Neural cell (in vitro differentiated cells): ENCODE measurements around the gene TRIM62.

ENCODE experiments used
- EP300 ChIP-seq: fragments of 450-650 bp; conservative IDR thresholded peaks from 2 replicates; pipeline ENCODE4 v1.6.1; 2014; ENCODE audit warnings: antibody characterized with exemption, mild to moderate bottlenecking, moderate library complexity; ENCODE audit not compliant: poor library complexity, severe bottlenecking
- EZH2 ChIP-seq: fragments of 200-600, 300-800 bp; shearing (Covaris generic), sonication (generic); IDR thresholded peaks from 2 replicates; pipeline ENCODE4 v1.6.1; 2014; ENCODE audit warnings: antibody characterized with exemption, low read length, borderline replicate concordance, mild to moderate bottlenecking; ENCODE audit not compliant: insufficient read depth, poor library complexity, severe bottlenecking
- POLR2AphosphoS5 ChIP-seq: IDR thresholded peaks from 2 replicates; pipeline ENCODE4 v1.6.1; 2012
- RAD21 ChIP-seq: fragments of 450-650 bp; conservative IDR thresholded peaks from 2 replicates; pipeline ENCODE4 v1.6.1; 2014; ENCODE audit warnings: antibody characterized with exemption, mild to moderate bottlenecking, moderate library complexity
- SMC3 ChIP-seq: fragments of 450-650 bp; conservative IDR thresholded peaks from 2 replicates; pipeline ENCODE4 v1.6.1; 2014; ENCODE audit warnings: antibody characterized with exemption, mild to moderate bottlenecking, moderate library complexity; ENCODE audit not compliant: poor library complexity
- TAF1 ChIP-seq: IDR thresholded peaks from 2 replicates; pipeline ENCODE4 v1.6.1; 2012; ENCODE audit warnings: low read depth
- TF ChIP-seq, protein P1 (sequence below): fragments of 450-650 bp; IDR thresholded peaks from 2 replicates; pipeline ENCODE4 v1.5.1; 2014; ENCODE audit warnings: antibody characterized with exemption, mild to moderate bottlenecking, moderate library complexity; ENCODE audit not compliant: poor library complexity, severe bottlenecking

- TF ChIP-seq SMC3, result no peak
- TF ChIP-seq, protein P1, sequence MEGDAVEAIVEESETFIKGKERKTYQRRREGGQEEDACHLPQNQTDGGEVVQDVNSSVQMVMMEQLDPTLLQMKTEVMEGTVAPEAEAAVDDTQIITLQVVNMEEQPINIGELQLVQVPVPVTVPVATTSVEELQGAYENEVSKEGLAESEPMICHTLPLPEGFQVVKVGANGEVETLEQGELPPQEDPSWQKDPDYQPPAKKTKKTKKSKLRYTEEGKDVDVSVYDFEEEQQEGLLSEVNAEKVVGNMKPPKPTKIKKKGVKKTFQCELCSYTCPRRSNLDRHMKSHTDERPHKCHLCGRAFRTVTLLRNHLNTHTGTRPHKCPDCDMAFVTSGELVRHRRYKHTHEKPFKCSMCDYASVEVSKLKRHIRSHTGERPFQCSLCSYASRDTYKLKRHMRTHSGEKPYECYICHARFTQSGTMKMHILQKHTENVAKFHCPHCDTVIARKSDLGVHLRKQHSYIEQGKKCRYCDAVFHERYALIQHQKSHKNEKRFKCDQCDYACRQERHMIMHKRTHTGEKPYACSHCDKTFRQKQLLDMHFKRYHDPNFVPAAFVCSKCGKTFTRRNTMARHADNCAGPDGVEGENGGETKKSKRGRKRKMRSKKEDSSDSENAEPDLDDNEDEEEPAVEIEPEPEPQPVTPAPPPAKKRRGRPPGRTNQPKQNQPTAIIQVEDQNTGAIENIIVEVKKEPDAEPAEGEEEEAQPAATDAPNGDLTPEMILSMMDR, result no peak
- TF ChIP-seq EP300, result no peak
- no peak for TF ChIP-seq POLR2AphosphoS5
- TF ChIP-seq EZH2, result no peak
- TF ChIP-seq RAD21, result no peak
- no peak for TF ChIP-seq TAF1
Measured at GRCh38 chr1:33140153-33141149, 41.4 kb downstream of the TRIM62 start.
